Measurements from ENCODE around the gene NCSTN. TPM values are rescaled to one million over a fixed set of nuclear protein-coding genes. Genes with fewer than 3 reads are reported as not detected.

The NCSTN gene
- polyA plus RNA-seq, 1 donor from 2014 or later: 21.0 TPM

GRCh38 chr1:160362168-160362957 lies 19.2 kb downstream of the NCSTN start:
- H3K79me2 ChIP-seq (replicated peaks; ENCODE audit: insufficient read depth, low read length): no peaks in the 10 kb centered on the region
- H3F3A ChIP-seq (ENCODE audit: insufficient read depth, low read length, poor library complexity, severe bottlenecking): no peaks in the 10 kb centered on the region
- H3K4me3 ChIP-seq (ENCODE audit: low read length): no peak overlapping the region
- no peak for TF ChIP-seq RAD21 (conservative IDR thresholded peaks at IDR 0.05)
- no peak for TF ChIP-seq REST (IDR thresholded peaks at IDR 0.05; ENCODE audit: borderline replicate concordance)
- no peak for TF ChIP-seq CTCF (IDR thresholded peaks at IDR 0.05; ENCODE audit: poor library complexity, severe bottlenecking)
- TF ChIP-seq EP300 (conservative IDR thresholded peaks at IDR 0.05; ENCODE audit: poor library complexity, severe bottlenecking): no peak
- no peak for TF ChIP-seq POLR2AphosphoS5 (IDR thresholded peaks at IDR 0.05)
- TF ChIP-seq TAF1 (IDR thresholded peaks at IDR 0.05; ENCODE audit: low read depth): no peak
- no peak for TF ChIP-seq EZH2 (IDR thresholded peaks at IDR 0.05; ENCODE audit: borderline replicate concordance, insufficient read depth, low read length, poor library complexity, severe bottlenecking)
- TF ChIP-seq MXI1 (conservative IDR thresholded peaks at IDR 0.05; ENCODE audit: poor library complexity, severe bottlenecking): no peak
- no peak for TF ChIP-seq SMC3 (conservative IDR thresholded peaks at IDR 0.05; ENCODE audit: poor library complexity)
- H3K4me2 ChIP-seq (ENCODE audit: low read length): no peak overlapping the region
- H3K9ac ChIP-seq (ENCODE audit: low read length): no peak overlapping the region
- no peaks in the 10 kb centered on the region for H3K27me3 ChIP-seq (ENCODE audit: insufficient read depth, low read depth, low read length)
- no peaks in the 10 kb centered on the region for H3K9me2 ChIP-seq (ENCODE audit: insufficient read depth, low read length)
- no peaks in the 10 kb centered on the region for H3K36me3 ChIP-seq (ENCODE audit: insufficient read depth, low read length)
- H4K20me1 ChIP-seq (ENCODE audit: insufficient read depth): no peaks in the 10 kb centered on the region
- no peak overlapping the region for H3K27ac ChIP-seq (ENCODE audit: low read length)
- H3K9me3 ChIP-seq (ENCODE audit: low read length): no peaks in the 10 kb centered on the region
- no peak overlapping the region for H2AFZ ChIP-seq (ENCODE audit: low read depth, low read length)

GRCh38 chr1:160363010-160363409 lies 19.8 kb downstream of the NCSTN start:
- Histone ChIP-seq H3K27ac (ENCODE audit: low read length) (no peak overlapping the region), H3K27me3 (ENCODE audit: insufficient read depth, low read depth, low read length) (no peaks in the 10 kb centered on the region), H3K9ac (ENCODE audit: low read length) (no peak overlapping the region), H3K9me2 (ENCODE audit: insufficient read depth, low read length) (no peaks in the 10 kb centered on the region), H3K79me2 (replicated peaks; ENCODE audit: insufficient read depth, low read length) (no peaks in the 10 kb centered on the region), H3F3A (ENCODE audit: insufficient read depth, low read length, poor library complexity, severe bottlenecking) (no peaks in the 10 kb centered on the region), H2AFZ (ENCODE audit: low read depth, low read length) (peak overlapping the region; percentile 4), H4K20me1 (ENCODE audit: insufficient read depth) (no peaks in the 10 kb centered on the region), H3K4me2 (ENCODE audit: low read length) (no peak overlapping the region), H3K4me3 (ENCODE audit: low read length) (no peak overlapping the region), H3K9me3 (ENCODE audit: low read length) (no peaks in the 10 kb centered on the region), H3K36me3 (ENCODE audit: insufficient read depth, low read length) (no peaks in the 10 kb centered on the region)
- TF ChIP-seq MXI1 (conservative IDR thresholded peaks at IDR 0.05; ENCODE audit: poor library complexity, severe bottlenecking) (no peak), EZH2 (IDR thresholded peaks at IDR 0.05; ENCODE audit: borderline replicate concordance, insufficient read depth, low read length, poor library complexity, severe bottlenecking) (no peak), CTCF (IDR thresholded peaks at IDR 0.05; ENCODE audit: poor library complexity, severe bottlenecking) (no peak), POLR2AphosphoS5 (IDR thresholded peaks at IDR 0.05) (no peak), TAF1 (IDR thresholded peaks at IDR 0.05; ENCODE audit: low read depth) (no peak), RAD21 (conservative IDR thresholded peaks at IDR 0.05) (no peak), REST (IDR thresholded peaks at IDR 0.05; ENCODE audit: borderline replicate concordance) (no peak), SMC3 (conservative IDR thresholded peaks at IDR 0.05; ENCODE audit: poor library complexity) (no peak), EP300 (conservative IDR thresholded peaks at IDR 0.05; ENCODE audit: poor library complexity, severe bottlenecking) (no peak)
